NCI-H1105 treated with DMSO at 0.1 percent for 48 hours (cell line): ENCODE measurements around the gene EVC2.

Experiments used
- DNase-seq: peaks from one replicate; lab custom pipeline; 2025; lab: John Stamatoyannopoulos, UW

The EVC2 gene

DNA sequence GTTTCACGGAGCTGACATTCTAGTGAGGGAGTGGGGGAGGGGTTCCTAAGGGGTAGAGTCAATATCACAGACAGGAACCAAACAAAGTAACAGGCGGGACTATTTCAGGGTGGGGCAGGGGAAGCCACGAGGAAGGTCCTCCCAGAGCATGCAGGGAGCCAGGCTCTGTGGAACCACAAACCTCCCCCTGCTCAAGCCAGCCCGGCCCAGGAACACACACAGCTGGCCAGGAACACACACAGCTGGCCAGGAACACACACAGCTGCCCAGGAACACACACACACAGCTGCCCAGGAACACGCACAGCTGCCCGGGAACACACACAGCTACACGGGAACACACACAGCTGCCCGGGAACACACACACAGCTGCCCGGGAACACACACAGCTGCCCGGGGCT, 24.8 kb downstream of the EVC2 start:
- no peak for DNase-seq

- no peak for DNase-seq
These were observed 29.4 kb downstream of the EVC2 start for GRCh38 chr4:5678977-5679376.

GRCh38 chr4:5676763-5677162, 31.6 kb downstream of the EVC2 start:
- no peak for DNase-seq

DNA sequence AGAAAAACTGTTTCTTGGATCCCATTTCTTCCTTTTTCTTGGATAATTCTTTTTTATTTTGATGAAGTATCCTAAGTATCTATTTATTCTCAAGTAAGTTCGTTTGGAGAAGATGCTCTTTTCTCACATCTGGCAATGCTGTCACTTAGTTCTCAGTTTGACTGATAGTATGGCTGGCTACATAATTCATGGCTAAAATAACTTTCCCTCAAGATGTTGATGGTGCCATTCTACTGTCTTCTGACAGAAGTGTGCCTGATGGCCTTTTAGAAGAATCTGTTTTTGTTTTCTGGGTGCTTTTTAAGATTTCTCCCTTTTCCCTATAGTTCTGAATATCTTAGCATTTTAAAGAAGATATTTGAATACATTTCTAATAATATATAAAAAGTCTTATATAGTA, 41.6 kb downstream of the EVC2 start:
- DNase-seq = no peak

DNA sequence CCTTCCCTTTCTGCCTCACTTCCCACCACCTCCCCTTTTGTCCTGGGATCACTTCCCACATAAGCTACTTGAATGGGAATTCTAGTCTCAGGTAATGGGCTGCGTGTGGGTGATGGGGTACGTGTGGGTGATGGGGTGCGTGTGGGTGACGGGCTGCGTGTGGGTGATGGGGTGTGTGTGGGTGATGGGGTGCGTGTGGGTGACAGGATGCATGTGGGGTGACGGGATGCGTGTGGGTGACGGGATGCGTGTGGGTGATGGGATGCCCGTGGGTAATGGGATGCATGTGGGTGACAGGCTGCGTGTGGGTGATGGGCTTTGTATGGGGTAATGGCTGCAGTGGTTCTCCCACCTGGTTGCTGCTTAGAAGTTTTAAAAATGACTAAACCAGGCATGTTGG, 43.6 kb downstream of the EVC2 start:
- DNase-seq = no peak

DNA sequence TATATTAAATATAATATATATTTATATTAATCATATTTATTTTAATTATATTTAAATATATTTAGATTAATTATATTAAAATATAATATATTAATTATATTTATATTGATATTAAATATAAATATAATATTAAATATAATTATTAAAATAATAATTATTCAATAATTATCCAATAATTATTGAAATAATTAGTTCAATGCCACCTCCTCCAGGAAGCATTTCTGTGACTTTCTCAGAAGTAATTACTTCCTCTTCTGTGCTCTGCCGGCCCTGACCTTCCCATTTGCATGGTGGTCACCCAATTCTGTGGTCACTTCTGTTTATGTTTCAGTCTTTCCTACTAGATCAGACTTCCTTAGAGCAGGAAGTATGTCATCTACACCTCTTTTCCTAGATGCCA, 45.8 kb downstream of the EVC2 start:
- no peak for DNase-seq

- DNase-seq = no peak
These were observed 47.1 kb downstream of the EVC2 start for GRCh38 chr4:5661237-5661636.

DNA sequence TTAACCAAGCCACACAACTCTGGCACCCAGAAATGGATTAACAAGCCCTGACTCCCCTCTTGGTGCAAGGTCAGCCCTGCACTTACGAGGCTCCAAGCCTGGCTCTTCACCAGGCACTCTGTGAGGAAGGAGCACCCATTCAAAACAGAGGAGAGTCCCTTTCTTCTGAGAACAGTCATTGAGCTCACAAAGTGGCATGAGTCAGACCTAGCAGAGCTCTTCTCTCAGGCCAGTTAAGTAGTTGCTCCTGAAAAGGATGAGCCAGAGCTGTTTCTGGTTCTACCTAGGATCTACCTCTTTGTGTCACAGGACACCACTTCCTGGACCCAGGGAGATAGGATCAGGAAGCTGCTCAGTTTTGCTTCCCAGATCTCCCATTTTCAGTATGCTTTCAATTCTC, 48.2 kb downstream of the EVC2 start:
- DNase-seq = no peak

DNA sequence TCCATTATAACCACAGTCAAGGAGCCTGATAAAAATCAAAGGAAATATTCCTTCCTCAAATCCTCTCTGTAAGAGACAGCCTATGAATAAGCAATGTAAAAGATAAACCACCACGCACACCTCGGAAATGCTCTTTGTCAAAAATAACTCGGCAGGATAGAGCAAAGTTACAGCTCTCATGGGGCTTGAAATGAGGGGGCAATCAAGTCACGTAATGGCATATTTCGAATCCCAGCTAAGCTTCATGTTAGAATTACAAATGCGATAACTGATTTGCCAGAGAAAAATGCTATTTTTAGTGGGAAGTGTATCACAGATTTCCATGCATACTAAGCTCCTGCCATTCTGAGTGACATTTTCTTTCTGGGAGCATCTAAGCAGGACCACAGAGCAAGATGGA, 49.4 kb downstream of the EVC2 start:
- no peak for DNase-seq

DNA sequence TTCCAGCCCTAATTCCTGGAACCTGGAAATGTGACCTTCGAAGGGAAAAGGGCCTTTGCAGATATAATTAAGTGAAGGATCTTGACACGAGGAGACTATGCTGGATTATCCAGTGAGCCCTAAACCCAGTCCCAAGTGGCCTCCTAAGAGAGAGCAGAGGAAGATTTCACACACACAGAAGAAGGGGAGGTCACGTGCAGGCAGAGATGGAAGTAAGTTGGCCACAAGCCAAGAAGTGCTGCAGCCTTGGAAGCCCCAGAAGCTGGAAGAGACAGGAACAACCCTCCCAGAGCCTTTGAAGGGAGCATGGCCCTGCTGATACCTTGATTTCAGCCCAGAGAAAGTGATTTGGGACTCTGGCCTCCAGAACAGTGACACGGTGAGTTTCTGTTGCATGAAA, 51.9 kb downstream of the EVC2 start:
- no peak for DNase-seq

DNA sequence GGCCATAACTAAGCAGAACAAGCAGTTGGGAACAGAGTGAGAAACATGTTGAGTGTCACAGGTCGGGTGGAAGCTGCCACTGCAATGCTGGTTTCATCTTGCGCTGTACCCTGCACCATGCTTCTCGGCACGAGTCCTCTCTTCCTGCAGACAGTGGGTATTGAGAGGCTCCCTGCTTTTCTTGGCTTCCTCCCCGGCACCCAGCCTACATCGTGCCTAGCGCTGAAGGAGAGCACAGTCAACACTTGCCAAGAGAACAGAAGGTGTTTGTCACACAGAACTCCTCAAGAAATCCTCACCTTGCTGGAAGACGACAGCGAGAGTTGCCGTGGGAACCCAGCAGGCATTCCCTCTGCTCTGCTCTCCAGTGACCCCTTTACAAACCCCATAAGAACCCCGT, 53.6 kb downstream of the EVC2 start:
- no peak for DNase-seq

- no peak for DNase-seq
These were observed 57.3 kb downstream of the EVC2 start for GRCh38 chr4:5651089-5651488.

DNA sequence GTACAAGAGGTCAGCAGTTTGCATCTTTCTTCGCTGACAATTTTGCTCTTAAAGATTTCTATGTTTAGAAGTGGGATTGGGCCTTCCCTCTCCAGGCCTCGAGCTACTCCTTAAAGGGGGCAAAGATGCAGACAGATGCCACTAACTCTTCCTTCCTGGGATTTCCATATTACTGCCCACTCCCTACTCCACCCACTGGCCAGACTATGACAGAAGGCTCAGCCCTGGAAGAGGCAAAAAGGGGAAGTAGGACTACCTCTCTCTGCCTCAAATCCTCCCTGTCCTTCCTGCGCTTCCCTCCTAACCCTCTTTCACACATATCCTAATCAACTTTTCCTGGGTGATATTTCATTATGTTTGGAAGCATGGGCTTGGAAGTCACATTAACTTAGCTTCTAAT, 58.3 kb downstream of the EVC2 start:
- DNase-seq = no peak

DNA sequence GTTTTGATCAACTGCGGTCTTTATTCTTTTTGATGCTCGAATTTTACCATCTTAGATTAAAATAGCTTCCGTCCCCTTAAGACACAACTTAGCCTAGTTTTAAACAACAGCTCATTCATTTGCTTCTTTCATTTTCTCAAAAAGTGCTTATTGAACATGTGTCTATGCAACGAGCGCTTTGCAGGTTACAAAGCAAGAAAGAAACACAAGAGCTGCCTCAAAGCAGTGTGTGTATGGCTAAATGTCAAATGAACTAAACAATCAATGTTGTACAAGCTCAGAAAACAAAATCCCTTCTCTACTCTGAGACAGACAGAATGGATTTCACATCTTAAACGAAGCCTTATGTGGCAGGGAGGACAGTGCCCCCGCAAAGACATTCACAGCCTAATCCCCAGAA, 61.0 kb downstream of the EVC2 start:
- no peak for DNase-seq

DNA sequence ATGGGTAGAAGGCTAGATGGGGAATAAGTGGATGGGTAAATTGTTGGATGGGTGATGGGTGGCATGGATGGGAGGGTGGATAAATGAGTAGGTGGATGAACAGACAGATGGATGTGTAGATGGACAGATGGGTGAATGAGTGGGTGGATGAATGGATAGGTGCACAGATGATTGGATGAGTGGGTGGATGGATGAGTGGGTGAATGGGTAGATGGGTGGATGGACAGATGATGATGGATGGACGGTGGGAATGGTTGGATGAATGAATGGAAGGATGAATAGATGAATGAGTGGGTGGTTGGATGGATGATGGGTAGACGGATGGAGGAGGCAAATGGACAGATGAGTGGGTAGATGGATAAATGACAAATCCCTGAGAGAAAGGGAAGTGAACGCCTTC, 68.3 kb downstream of the EVC2 start:
- no peak for DNase-seq

- no peak for DNase-seq
These were observed 68.8 kb downstream of the EVC2 start for GRCh38 chr4:5639556-5639955.

GRCh38 chr4:5638976-5639375, 69.4 kb downstream of the EVC2 start:
- DNase-seq = no peak

GRCh38 chr4:5638316-5638715, 70.0 kb downstream of the EVC2 start:
- no peak for DNase-seq

DNA sequence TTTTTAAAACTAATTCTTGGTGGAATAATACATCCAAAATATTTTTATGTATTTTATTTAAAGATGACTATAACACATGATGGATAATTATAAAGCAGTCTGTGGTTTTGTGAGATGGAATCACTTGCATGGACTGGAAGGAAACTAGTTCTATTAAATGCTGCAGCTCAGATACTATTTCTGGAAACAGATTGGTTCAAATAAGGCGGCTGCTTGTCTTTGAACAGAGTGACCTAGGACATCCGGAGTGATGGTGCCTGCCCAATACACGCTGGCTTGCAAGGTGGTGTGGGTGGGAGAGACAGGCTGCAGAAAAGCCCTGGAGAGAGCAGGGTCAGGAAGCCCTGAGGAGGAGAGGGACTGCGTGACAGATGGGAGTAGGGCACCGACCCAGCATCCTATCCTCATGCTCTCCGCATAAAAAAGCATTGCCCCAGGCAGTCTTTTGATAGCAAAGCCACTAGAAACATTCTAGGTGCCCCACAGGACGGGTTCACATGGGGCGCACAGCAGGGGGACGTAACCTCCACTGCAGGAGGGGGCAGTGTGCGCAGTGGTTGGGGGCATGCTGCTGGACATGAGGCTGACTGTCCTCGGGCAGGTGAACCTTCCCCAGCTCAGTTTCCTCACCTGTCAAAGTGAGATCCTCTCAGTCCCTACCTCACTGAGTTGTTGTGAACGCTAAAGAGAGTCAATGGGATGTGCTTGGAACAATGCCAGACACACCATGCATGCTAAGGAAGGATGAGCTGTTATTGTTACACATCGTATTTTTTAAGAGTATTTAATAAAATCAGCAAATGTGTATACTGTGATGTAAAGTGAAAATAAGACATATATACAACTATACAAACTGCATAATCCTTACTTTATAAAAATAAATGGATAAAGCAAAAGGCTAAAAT, 71.3 kb downstream of the EVC2 start:
- no peak for DNase-seq

DNA sequence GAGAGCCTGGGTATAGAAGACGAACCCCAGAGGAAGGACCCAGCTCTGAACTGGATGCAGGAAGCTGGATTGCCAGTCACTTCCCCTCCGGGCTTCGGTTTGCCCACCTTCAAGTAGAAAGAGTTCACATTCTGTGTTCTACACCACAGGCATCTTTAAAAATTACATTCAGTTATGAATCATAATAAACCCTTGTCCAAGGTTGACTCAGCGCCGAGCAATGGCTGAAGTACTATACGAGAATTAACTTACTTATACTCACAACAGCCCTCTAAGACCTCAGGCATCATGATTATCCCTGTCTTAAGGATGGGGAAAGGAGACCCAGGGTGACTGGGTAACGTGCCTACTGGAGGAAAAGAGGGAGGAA, 72.5 kb downstream of the EVC2 start:
- no peak for DNase-seq

DNA sequence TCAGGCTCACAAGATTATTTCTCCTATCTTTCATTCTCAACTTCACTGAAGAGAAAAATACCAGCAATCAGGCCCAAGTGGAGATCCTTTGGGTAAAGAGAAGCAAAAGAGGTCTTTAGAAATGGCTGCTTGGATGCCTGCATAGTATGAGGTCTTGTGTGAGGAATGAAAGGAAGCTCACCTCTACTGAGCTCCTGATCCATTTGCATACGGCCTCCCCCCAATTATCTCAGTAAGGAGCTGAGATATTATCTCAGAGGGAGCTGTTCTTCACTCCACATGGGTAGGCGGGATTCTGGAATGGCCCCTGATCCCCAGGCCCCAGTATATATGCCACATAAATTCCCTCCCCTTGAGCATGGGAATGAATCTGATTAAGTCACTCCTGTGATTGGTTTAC, 75.8 kb downstream of the EVC2 start:
- DNase-seq = no peak

DNA sequence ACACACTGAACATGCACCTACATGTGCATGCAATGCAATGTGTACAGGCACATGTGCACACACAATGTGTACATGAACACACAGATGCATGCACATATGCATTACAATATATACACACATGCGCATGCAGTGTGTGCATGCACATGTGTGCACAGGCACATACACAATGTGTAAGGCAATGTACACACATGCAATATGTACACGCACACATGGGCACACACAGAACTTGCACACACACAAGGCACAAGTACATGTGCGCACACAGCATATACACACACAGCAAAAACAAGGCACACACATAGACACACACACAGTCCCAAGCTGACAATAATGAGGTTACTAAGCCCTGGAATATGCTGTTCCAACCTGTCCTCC, 76.3 kb downstream of the EVC2 start:
- DNase-seq = no peak

DNA sequence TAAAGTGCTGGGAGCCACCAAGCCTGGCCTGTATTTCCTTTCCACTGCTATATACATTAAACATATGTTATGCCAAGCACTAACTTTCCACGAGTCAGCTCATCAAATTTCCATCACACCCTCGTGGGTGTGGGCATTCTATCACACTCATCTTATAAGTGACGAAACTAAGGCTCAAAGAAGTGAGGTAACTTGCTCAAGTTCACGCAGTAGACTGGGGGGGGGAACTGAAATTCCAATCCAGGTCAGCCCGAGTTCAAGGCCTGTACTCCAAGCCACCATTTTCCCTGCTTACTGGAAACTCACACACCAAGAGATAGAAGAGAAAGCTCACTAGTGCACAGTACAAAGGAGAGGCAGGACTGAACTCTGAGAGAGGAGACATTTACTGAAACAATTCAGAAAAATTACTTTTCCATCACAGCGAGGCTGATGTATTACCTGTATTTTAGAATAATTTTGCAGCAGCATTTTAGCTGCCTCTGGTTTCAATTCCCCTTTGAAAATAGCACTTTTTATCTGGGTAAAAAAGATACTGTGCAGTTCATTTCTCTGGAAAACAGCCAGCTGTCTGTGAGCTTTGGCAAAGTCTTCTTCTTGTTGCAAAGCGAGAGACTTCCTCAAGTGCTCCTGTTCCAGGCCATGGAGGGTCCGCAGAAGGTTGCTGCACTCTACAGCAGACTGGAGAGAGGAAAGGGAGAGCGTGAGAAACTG, 76.8 kb downstream of the EVC2 start:
- DNase-seq = no peak

GRCh38 chr4:5630762-5631161, 77.6 kb downstream of the EVC2 start:
- no peak for DNase-seq
